GM18517 (cell line): ENCODE measurements around the gene GRID2.

ENCODE experiments used
- ATAC-seq: cut with Tn5 transposase; IDR thresholded peaks from one replicate; pipeline ENCODE4 v1.9.1; 2021; ENCODE audit warnings: mild to moderate bottlenecking, moderate library complexity; ENCODE audit not compliant: unreplicated experiment

GRID2 gene

DNA sequence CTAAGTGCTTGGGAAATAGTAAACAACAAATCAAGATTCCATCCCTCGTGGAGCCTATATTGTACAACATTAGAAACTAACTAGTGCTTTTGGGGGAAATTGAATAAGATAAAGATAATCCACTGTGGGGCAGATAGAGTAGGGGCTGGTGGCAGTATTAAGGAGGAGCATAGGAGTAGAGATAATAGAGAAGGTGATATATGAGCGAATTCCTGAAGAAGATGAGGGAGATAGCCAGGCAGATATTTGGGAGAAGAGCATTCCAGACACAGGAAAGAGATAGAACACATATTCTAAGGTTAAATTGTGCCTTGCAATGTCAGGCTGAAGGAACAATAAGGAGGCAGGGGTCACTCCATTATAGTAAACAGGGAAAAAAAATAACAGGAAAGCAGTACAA is 218.2 kb downstream of the GRID2 start:
- no peak for ATAC-seq

DNA sequence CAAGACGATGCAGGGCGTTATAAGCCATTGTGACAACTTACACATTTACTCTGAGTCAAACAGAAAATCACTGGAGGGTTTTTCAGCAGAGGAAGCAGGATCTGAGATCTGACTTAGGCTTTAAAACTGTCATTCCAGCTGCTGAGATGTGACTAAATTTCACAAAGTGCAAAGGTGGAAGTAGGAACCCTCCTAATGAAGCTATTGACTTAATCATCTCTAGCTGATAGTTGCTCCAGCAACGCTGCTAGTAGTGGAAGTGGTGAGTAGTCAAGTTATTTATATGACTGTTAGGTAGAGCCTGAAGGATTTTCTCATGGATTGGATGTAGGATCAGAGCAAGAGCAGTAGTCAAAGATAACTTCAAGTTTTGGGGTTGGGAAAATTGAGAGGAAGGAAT is 218.6 kb downstream of the GRID2 start:
- no peak for ATAC-seq

DNA sequence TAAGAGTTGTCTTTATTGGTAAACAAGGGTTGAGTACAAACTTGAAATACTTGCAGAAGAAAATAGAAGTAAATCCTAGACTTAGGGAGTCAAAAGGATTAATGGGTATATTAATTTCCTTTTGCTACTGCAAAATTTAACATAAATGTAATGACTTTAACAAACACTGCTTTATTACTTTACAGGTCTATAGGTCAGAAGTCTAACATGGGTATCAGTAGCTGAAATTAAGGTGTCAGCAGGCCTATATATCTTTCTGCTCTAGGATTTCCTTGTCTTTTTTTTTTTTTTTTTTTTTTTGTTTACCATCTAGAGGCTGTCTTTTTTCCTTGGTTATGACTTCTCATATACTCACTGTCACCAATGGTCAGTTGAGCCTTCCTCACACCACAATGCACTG is 220.4 kb downstream of the GRID2 start:
- ATAC-seq: no peak

- ATAC-seq: no peak
Observed at GRCh38 chr4:92528541-92528940, 224.8 kb downstream of the GRID2 start.

GRCh38 chr4:92529510-92529909 is 225.7 kb downstream of the GRID2 start:
- no peak for ATAC-seq

- no peak for ATAC-seq
Observed at GRCh38 chr4:92535599-92535998, 231.8 kb downstream of the GRID2 start.

DNA sequence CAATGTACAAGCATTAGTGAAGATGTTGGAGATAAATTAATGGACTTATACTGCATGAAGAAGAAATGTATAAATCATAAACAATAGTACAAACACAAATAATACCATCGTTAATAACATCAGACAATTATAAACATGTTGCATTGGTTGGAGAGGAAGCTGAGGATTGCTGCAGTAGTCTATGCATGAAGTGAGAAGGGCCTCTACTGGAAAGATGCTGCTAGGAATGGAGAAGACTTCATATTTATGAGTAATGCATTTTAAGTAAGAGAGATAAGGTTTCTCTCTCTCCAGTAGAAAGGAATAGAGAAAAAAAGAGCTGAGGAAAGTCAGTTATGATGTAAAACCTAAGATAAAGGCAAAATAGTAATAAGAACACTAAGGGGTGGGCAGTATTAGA is 247.8 kb downstream of the GRID2 start:
- no peak for ATAC-seq

GRCh38 chr4:92566269-92566668 is 262.5 kb downstream of the GRID2 start:
- no peak for ATAC-seq

DNA sequence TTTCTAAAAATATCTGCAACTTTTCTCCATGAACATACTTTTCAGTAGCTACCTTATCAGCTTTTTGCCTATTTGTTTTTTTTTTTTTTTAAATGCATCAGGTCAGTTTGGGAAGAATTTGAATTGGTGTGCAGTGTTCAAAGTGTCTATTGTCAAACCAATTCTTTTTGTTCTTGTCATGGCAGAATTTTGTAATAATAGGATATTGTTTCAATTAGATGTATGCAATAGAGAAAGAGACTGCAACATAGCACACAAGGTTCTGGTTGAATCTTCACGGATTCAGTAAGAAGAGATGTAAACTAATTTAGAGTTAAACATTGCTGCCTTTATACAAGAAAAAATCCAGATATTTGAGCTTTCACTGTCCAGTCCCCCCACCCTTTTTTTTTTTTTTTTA is 277.1 kb downstream of the GRID2 start:
- ATAC-seq: no peak

DNA sequence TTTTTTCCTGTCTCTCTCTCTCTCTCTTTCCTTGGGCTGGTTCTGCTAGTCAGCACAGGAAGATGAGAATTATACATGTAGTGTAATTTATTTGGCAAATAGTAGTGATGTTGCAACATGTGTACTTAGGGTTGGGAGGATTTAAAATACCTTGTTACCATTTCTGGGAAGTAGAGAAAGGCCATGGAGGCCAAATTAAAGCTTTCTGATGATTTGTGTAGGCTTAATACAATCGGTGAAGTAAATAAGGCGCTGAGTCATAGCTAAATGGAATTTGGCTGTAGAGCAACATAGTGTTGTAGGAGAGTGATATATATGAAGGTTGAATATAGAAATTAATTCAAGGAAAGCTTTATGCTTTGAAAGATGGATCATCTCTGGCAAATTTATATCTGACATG is 295.3 kb downstream of the GRID2 start:
- no peak for ATAC-seq

DNA sequence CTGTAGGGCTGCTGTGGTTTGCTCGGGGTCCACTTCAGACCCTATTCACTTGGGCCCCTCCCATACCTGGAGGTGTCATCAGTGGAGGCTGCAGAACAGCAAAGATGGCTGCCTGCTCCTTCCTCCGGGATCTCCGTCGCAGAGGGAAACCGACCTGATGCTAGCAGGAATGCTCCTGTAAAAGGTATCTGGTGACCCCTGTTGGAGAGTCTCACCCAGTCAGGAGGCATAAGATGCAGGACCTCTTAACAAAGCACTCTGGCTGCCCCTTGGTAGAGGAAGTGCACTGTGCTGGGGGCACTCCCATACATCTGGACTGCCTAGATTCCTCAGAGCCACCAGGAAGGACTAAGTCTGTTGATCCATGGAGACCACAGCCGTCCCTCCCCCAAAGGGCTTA is 296.9 kb downstream of the GRID2 start:
- ATAC-seq: no peak

GRCh38 chr4:92606227-92606626 is 302.5 kb downstream of the GRID2 start:
- ATAC-seq: no peak

- no peak for ATAC-seq
Observed at GRCh38 chr4:92615049-92615448, 311.3 kb downstream of the GRID2 start.

DNA sequence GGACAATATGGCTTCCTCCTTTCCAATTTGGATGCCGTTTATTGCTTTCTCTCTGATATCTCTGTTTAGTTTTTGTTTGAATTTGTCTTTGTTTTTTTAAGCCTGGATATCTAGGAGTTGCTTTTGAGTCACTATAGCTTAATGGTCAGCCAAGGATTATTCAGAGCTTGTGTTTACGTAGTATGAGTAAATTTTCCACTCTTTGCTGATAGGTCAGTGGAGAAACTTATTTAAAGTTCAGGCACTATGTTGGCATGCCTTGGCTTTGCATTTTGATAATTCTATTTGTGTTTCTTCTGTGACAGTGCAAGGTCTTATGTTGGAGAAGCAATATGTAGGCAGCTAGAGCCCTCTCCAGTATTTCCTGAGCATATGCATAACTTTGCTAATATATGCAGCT is 315.2 kb downstream of the GRID2 start:
- no peak for ATAC-seq

- ATAC-seq: no peak
Observed at GRCh38 chr4:92629302-92629701, 325.5 kb downstream of the GRID2 start.

- no peak for ATAC-seq
Observed at GRCh38 chr4:92634882-92635281, 331.1 kb downstream of the GRID2 start.

DNA sequence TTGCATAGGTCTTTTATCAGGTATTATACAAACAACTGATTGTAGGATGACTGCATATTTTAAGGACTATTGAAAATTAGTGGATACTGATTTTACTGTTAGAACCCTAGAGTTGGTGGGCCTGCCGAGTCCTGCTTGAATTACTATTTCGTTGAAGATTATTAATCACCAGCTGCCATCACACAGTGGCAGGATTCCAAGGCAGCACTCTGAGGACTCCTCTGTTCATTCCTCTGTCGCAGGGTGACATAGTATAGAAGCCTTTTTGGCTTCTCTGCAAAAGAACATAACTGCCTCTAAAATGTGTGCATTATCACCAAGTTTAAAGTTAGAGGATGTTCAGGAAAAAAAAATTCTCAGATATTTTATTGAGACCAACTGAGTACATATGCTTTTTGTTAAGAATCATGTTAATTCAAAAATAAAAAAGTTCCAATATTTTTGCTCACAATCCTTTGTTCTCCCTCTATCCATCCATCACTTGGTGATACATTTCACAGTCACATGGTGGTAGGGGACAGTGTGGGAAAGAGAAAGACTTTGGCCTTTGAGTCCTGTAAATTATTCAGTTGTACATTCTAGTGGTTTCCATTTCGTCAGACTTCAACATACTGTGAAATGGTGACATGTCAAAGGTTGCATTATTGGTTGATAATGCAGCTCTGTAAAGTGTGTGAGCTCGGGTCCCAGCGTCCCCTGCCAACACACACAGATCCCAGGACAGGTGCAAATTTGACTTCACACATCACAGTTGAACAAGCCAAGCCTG is 332.5 kb downstream of the GRID2 start:
- ATAC-seq: no peak

DNA sequence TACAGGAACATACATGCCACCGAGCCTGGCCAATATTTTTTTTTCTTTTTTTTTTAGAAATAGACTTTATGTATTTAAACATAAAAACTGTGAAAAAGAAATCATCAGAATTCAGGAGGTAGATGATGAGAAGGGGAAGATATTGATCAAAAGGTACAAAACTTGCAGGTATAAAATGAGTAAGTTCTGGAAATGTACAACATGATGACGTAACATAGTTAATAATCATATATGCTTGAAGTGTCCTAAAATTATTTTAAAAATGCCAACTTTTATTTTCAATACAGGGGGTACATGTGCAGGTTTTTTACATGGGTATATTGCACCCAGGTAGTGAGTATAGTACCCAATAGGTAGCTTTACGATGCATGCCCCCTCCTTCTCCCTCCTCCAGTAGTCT is 337.6 kb downstream of the GRID2 start:
- ATAC-seq: no peak

DNA sequence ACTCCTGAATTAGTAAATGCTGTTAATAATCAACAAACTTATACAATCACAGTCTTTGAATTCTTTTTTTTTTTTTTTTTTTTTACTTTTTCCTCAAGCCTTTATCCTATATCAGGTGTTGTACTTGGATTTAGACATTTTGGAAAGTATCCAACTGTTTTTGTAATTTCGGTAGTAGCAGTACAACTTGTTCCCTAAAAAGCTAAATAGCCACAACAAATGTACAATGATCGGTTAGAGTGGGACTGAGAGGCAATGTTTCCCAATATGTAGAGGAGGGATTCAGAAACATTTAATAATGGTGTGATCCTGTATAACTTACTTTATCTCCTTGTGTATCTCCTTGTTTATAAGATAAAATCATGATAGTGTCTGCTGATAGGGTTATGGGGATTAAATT is 343.1 kb downstream of the GRID2 start:
- no peak for ATAC-seq

- ATAC-seq: no peak
Observed at GRCh38 chr4:92651536-92651935, 347.8 kb downstream of the GRID2 start.

DNA sequence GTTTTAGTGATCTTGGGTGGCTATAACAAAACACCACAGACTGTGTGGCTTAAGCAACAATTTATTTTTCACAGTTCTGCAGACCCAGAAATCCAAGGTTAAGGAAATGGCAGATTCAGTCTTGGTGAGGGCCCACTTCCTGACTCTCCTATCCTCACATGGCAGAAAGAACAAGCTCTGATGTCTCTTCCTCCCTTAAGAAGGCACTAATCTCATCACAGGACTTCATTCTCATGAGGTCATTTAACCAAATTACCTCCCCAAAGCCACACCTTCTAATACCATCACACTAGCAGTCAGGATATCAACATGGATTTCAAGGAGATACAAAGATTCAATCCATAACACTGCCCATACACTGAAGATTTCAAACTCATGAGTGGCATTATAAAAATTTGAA is 350.3 kb downstream of the GRID2 start:
- no peak for ATAC-seq

- ATAC-seq: no peak
Observed at GRCh38 chr4:92657695-92658094, 353.9 kb downstream of the GRID2 start.

- no peak for ATAC-seq
Observed at GRCh38 chr4:92658318-92658717, 354.6 kb downstream of the GRID2 start.
